Measurements from ENCODE around the gene GOSR1.

GRCh38 chr17:30433514-30433913 is 43.7 kb upstream of the GOSR1 start:
- no peak for TF ChIP-seq CTCF (conservative IDR thresholded peaks at IDR 0.05 in 1 of 2, IDR thresholded peaks at IDR 0.05 in 1 of 2; ENCODE audit: low read depth in 1 of 2, low read length in 2 of 2)
- TF ChIP-seq EZH2 (IDR thresholded peaks at IDR 0.05; ENCODE audit: low read length, missing control alignments), result no peak

All from fibroblast of lung (primary cell).